ENCODE data around the gene APBA2.
"Not testable (repeated sequence)": the region's sequence is repeated elsewhere in the genome, so short reads cannot be mapped to it uniquely, and the experiment has no call there.

APBA2 gene

DNA sequence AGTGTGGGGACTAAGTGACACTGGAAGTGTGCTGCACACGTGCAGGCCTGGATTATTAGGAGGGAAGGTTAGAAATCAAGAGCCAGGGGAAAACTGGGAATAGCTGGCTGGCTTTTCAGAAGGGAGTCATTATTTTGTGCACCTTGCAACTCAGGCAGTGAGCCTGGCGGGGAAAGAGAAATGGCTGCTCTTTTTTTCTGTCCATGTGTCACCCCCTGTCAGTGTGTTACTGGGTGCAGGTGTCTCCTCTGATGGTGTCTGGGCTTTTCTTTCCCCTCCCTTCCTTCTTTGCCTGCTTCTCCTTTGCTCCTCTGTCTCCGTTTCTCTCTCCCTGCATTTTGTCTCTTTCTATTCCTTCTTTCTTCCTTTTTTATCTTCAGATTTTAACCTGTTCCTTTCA lies 130.7 kb downstream of the APBA2 start:
- no peak for TF ChIP-seq CTCF (IDR thresholded peaks at IDR 0.05; ENCODE audit: extremely low read depth, insufficient read depth, missing control alignments)
- in situ Hi-C loops (cut with MboI; ENCODE audit: low pct_unique_long_range_greater_than_20kb, low sequenced_read_pairs, unreplicated experiment), result no loop called here
- DNase-seq (ENCODE audit: low spot score), result no peak

- TF ChIP-seq CTCF (IDR thresholded peaks at IDR 0.05; ENCODE audit: extremely low read depth, insufficient read depth, missing control alignments), result no peak
- in situ Hi-C loops (cut with MboI; ENCODE audit: low pct_unique_long_range_greater_than_20kb, low sequenced_read_pairs, unreplicated experiment), result no loop called here
- DNase-seq (ENCODE audit: low spot score), result no peak
Observed at GRCh38 chr15:29018120-29018805, 132.5 kb downstream of the APBA2 start.

GRCh38 chr15:29018995-29019976 lies 133.5 kb downstream of the APBA2 start:
- in situ Hi-C loops (cut with MboI; ENCODE audit: low pct_unique_long_range_greater_than_20kb, low sequenced_read_pairs, unreplicated experiment), result no loop called here
- no peak for TF ChIP-seq CTCF (IDR thresholded peaks at IDR 0.05; ENCODE audit: extremely low read depth, insufficient read depth, missing control alignments)
- DNase-seq (ENCODE audit: low spot score), result no peak

GRCh38 chr15:29021857-29022256 lies 136.1 kb downstream of the APBA2 start:
- no peak for DNase-seq (ENCODE audit: low spot score)
- in situ Hi-C loops (cut with MboI; ENCODE audit: low pct_unique_long_range_greater_than_20kb, low sequenced_read_pairs, unreplicated experiment), result no loop called here
- no peak for TF ChIP-seq CTCF (IDR thresholded peaks at IDR 0.05; ENCODE audit: extremely low read depth, insufficient read depth, missing control alignments)

GRCh38 chr15:29024662-29025061 lies 138.9 kb downstream of the APBA2 start:
- TF ChIP-seq CTCF (IDR thresholded peaks at IDR 0.05; ENCODE audit: extremely low read depth, insufficient read depth, missing control alignments), result no peak
- in situ Hi-C loops (cut with MboI; ENCODE audit: low pct_unique_long_range_greater_than_20kb, low sequenced_read_pairs, unreplicated experiment), result no loop called here

GRCh38 chr15:29025411-29025810 lies 139.6 kb downstream of the APBA2 start:
- DNase-seq (ENCODE audit: low spot score); in situ Hi-C loops (cut with MboI; ENCODE audit: low pct_unique_long_range_greater_than_20kb, low sequenced_read_pairs, unreplicated experiment): not testable (repeated sequence)

More at GRCh38 chr15:29024662-29025061, 138.9 kb downstream of the APBA2 start:
- no peak for DNase-seq (ENCODE audit: low spot score)

DNA sequence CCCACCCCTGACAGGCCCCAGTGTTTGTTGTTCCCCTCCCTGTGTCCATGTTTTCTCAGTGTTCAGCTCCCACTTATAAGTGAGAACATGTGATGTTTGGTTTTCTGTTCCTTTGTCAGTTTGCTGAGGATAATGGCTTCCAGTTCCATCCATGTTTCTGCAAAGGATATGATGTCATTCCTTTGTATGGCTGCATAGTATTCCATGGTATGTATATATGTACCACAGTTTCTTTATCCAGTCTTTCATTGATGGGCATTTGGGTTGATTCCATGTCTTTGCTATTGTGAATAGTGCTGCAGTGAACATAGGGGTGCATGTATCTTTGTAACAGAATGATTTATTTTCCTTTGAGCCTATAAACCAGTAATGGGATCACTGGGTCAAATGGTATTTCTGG lies 142.4 kb downstream of the APBA2 start:
- DNase-seq (ENCODE audit: low spot score); in situ Hi-C loops (cut with MboI; ENCODE audit: low pct_unique_long_range_greater_than_20kb, low sequenced_read_pairs, unreplicated experiment): not testable (repeated sequence)

Data from GM13977 (cell line).